ENCODE measurements around the gene ANKRD63.

- no peak for TF ChIP-seq GLIS3 (CRISPR knock-in tag; IDR thresholded peaks at IDR 0.05)
- TF ChIP-seq ZNF70 (CRISPR knock-in tag; IDR thresholded peaks at IDR 0.05), result no peak
- no peak for TF ChIP-seq ZFP3 (CRISPR knock-in tag; IDR thresholded peaks at IDR 0.05)
- no peak for TF ChIP-seq CSRNP3 (CRISPR knock-in tag; IDR thresholded peaks at IDR 0.05)
- TF ChIP-seq POU6F1 (CRISPR knock-in tag; IDR thresholded peaks at IDR 0.05; ENCODE audit: borderline replicate concordance, low read depth), result no peak
- TF ChIP-seq PATZ1 (CRISPR knock-in tag; IDR thresholded peaks at IDR 0.05; ENCODE audit: borderline replicate concordance), result no peak
- TF ChIP-seq ESRRG (CRISPR knock-in tag; IDR thresholded peaks at IDR 0.05), result no peak
- TF ChIP-seq TOX (CRISPR knock-in tag; IDR thresholded peaks at IDR 0.05; ENCODE audit: borderline replicate concordance), result no peak
- no peak for TF ChIP-seq TSHZ2 (CRISPR knock-in tag; IDR thresholded peaks at IDR 0.05)
- TF ChIP-seq ISL1 (CRISPR knock-in tag; IDR thresholded peaks at IDR 0.05), result no peak
These were observed 28.1 kb upstream of the ANKRD63 start for GRCh38 chr15:40310993-40311392.

All from SK-N-SH treated with all-trans-retinoic acid at 6 μM for 48 hours (cell line).